Measurements from ENCODE around the gene MAPK8IP2.
A peak's percentile ranks its signal among the peaks of the same experiment; 100 is the strongest.
"Not testable (repeated sequence)": the region's sequence is repeated elsewhere in the genome, so short reads cannot be mapped to it uniquely, and the experiment has no call there.

Gene MAPK8IP2

DNA sequence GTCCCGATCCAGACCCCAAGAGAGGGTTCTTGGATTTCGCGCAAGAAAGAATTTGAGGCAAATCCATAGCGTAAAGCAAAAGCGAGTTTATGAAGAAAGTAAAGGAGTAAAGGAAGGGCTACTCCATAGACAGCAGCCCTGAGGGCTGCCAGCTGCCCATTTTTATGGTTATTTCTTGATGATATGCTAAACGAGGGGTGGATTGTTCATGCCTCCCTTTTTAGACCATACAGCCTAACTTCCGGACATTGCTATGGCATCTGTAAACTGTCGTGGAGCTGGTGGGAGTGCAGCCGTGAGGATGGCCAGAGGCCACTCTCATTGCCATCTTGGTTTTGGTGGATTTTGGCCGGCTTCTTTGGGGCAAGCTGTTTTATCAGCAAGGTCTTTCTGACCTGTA, 52.7 kb downstream of the MAPK8IP2 start:
- no peak overlapping the region for H3K4me3 ChIP-seq (ENCODE audit: low read length)
- DNase-seq (ENCODE audit: low read depth): no peak
- TF ChIP-seq, protein P1, sequence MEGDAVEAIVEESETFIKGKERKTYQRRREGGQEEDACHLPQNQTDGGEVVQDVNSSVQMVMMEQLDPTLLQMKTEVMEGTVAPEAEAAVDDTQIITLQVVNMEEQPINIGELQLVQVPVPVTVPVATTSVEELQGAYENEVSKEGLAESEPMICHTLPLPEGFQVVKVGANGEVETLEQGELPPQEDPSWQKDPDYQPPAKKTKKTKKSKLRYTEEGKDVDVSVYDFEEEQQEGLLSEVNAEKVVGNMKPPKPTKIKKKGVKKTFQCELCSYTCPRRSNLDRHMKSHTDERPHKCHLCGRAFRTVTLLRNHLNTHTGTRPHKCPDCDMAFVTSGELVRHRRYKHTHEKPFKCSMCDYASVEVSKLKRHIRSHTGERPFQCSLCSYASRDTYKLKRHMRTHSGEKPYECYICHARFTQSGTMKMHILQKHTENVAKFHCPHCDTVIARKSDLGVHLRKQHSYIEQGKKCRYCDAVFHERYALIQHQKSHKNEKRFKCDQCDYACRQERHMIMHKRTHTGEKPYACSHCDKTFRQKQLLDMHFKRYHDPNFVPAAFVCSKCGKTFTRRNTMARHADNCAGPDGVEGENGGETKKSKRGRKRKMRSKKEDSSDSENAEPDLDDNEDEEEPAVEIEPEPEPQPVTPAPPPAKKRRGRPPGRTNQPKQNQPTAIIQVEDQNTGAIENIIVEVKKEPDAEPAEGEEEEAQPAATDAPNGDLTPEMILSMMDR (conservative IDR thresholded peaks at IDR 0.05; ENCODE audit: low read length): no peak

DNA sequence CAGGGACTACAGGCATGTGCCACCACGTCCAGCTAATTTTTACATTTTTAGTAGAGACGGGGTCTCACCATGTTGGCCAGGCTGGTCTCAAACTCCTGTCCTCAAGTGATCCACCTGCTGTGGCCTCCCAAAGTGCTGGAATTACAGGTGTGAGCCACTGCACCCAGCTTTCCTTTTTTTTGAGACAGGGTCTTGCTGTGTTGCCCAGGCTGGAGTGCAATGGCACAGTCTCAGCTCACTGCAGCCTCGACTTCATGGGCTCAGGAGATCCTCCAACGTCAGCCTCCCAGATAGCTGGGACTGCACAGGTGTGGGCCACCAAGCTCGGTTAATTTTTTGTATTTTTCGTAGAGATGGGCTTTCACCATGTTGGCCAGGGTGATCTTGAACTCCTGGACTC, 54.1 kb downstream of the MAPK8IP2 start:
- DNase-seq (ENCODE audit: low read depth): not testable (repeated sequence)

DNA sequence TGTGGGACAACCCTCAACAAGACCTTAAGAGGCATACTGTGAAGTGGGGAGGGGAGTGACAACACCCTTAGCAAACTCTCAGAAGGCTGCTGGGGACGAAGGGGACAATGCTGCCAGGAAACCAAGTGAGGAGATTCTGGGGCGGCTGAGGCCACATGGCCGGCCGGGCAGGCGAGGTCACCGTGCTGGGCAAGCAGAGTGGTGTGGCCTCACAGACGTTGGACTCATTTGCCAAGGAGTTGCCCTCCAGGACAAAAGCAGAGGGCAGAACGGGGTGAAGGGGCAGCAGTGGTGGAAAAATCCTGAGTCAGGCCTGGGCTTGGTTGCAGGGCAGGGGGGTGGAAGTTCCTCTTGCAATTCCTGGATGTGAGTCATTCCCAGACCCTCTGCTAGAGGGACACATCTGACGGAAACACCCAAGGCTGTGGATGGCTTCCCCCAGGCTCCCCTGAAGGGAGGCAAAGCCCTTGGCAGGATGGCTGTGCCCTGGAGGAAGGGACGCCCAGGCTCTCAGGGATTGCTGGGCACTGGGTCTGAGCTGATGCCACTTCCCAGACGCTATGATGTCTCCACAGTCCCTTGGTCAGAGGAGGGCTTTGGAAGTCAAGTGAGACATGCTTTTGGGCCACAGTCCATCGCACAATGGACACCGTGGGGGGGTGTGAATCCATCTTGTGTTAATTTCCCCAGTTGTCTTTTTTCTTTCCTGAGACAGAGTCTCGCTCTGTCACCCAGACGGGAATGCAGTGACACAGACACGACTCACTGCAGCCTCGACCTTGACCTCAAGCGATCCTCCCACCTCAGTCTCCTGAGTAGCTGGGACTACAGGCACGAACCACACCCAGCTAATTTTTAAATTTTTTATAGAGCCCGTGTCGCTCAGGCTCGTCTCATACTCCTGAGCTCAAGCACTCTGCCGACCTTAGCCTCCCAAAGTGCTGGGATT, 55.8 kb downstream of the MAPK8IP2 start:
- TF ChIP-seq, protein P1 (conservative IDR thresholded peaks at IDR 0.05; ENCODE audit: low read length): no peak
- H3K4me3 ChIP-seq (ENCODE audit: low read length): no peak overlapping the region
- peak; percentile 55 for DNase-seq (ENCODE audit: low read depth)

More for the DNA sequence above, 54.1 kb downstream of the MAPK8IP2 start:
- H3K4me3 ChIP-seq (ENCODE audit: low read length): not testable (repeated sequence)

DNA sequence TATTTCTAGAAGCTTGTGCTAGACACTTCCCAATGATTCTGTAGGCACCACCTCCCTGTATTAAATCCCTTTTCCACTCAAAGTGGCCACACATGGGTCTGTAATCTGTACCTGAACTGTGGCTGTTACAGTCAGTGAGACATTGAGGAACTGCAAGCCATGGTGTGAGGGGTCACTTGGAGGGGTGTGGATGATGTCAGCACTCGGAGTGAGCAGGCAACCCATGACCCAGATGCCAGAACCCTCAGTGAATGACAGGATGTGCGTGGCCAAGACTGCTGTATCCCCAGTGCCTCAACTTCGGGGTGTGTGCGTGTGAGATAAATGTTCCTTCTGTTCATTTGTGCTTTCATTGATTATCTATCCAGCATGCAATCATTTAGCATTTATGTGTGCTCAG, 57.3 kb downstream of the MAPK8IP2 start:
- no peak for DNase-seq (ENCODE audit: low read depth)
- TF ChIP-seq, protein P1 (conservative IDR thresholded peaks at IDR 0.05; ENCODE audit: low read length): no peak
- no peak overlapping the region for H3K4me3 ChIP-seq (ENCODE audit: low read length)

DNA sequence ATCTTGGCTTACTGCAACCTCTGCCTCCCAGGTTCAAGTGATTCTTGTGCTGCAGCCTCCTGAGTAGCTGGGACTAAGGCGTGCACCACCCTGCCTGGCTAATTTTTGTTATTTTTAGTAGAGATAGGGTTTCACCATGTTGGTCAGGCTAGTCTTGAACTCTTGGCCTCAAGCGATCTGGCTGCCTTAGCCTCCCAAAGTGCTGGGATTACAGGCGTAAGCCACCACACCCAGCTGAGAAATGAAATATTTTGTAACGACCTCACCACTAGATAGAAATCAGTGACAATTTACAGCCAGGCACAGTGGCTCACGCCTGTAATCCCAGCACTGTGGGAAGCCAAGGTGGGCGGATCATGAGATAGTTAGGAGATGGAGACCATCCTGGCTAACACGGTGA, 59.1 kb downstream of the MAPK8IP2 start:
- not testable (repeated sequence) for H3K4me3 ChIP-seq (ENCODE audit: low read length); DNase-seq (ENCODE audit: low read depth)

DNA sequence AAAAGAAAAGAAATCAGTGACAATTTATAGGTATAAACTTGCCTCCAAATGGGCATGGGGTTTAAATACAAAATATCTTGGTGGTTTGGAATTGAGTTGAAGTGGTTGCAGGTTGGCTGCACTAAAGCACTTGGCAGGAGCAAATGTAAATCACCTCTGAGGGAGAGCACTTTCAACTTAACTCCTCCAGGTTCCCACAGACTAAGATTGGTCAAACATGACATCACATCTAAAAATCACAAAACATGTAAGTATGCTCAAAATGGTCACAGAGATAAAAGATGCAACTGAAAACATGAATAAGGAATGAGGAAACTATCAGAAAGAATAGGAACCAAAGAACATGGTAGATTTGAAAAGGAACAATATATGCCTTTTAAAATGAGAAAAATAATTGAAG, 59.7 kb downstream of the MAPK8IP2 start:
- no peak for DNase-seq (ENCODE audit: low read depth)
- no peak overlapping the region for H3K4me3 ChIP-seq (ENCODE audit: low read length)
- TF ChIP-seq, protein P1 (conservative IDR thresholded peaks at IDR 0.05; ENCODE audit: low read length): no peak
